Adrenal gland (tissue), 12 donors: ENCODE data around the gene SH3GLB2. TPM values are rescaled to one million over a fixed set of nuclear protein-coding genes. Genes with fewer than 3 reads are reported as not detected.

Experiments
- DNase-seq, 7 donors: peaks; one replicate each; pipeline ENCODE4 v3.0.0-alpha.2; 2019 to 2020
- H3K27ac ChIP-seq, 5 donors: fragments of 200-600 bp; sonication (generic) in 4 of 5; 1 replicate in 3 of 5; 2 replicates in 2 of 5; pipeline versions ENCODE4 v1.5.1 to v1.8.0; 2016 to 2020; ENCODE audit warnings: mild to moderate bottlenecking in 1 of 5
- H3K27me3 ChIP-seq: fragments of 200-600 bp; 2 replicates; pipeline ENCODE4 v1.8.0; 2021
- H3K36me3 ChIP-seq, 2 donors: fragments of 200-600 bp; replicated peaks in 1 of 2; 1 replicate in 1 of 2; 2 replicates in 1 of 2; pipeline versions ENCODE4 v1.5.1 to v1.8.0; 2018 to 2022
- H3K4me1 ChIP-seq, 2 donors: fragments of 200-600 bp; replicated peaks in 1 of 2; 1 replicate in 1 of 2; 2 replicates in 1 of 2; pipeline versions ENCODE4 v1.5.1 to v1.8.0; 2018 to 2021
- H3K4me3 ChIP-seq, 4 donors: fragments of 200-600 bp; sonication (generic) in 3 of 4; one replicate each; pipeline ENCODE4 v1.5.1; 2016 to 2018
- H3K9me3 ChIP-seq, 3 donors: fragments of 200-600 bp; sonication (generic) in 1 of 3; replicated peaks in 1 of 3; 1 replicate in 2 of 3; 2 replicates in 1 of 3; pipeline versions ENCODE4 v1.5.1 to v1.8.0; 2016 to 2021
- CTCF ChIP-seq, 6 experiments: fragments of 450-650 bp in 4 of 6; fragments of 200-600 bp in 2 of 6; sonication (generic) in 1 of 6; IDR thresholded peaks; 1 replicate in 5 of 6; 2 replicates in 1 of 6; pipeline versions ENCODE4 v1.5.1 to v1.8.0; 2016 to 2021; ENCODE audit warnings: antibody characterized with exemption in 6 of 6, mild to moderate bottlenecking in 2 of 6, moderate library complexity in 1 of 6
- POLR2A ChIP-seq, 2 donors: fragments of 450-650 bp; IDR thresholded peaks; one replicate each; pipeline ENCODE4 v1.6.1; 2017; ENCODE audit warnings: antibody characterized with exemption in 2 of 2, mild to moderate bottlenecking in 2 of 2, moderate library complexity in 1 of 2
- WGBS, 4 donors: extraction: QIAGEN DNeasy Blood & Tissue Kit in 2 of 4; methylation state at CpG; one replicate each; pipeline versions ENCODE4 v1.1.5 to v1.1.7; 2013 to 2017; 5-methylcytosine and 5-hydroxymethylcytosine counted together
- intact Hi-C, 2 donors: fragments of 100-400 bp; cut with DNase I; formaldehyde crosslinking; loops; one replicate each; pipeline versions ENCODE4 v1.14.1 to v1.15.0; 2022 to 2023
- polyA plus RNA-seq, 3 donors: library from polyadenylated mRNA; stranded (reverse); fragments of 200-250 nt in 2 of 3; fragments of 350-450 nt in 1 of 3; fragmentation: Illumina TruSeq in 1 of 3; extraction: RNeasy Lipid Tissue Mini Kit (QIAGEN cat#74804) in 1 of 3; gene quantifications; one replicate each; pipeline ENCODE4 v1.2.3, GENCODE V29; 2013 to 2014
- total RNA-seq, 9 donors: library from RNA; depleted of rRNA in 4 of 9; stranded (reverse); fragments of >200 nt in 4 of 9; fragments of 120-200 nt in 1 of 9; fragmentation: NEBNext Ultra II Directional in 1 of 9; extraction: Animal tissue kit (Norgen Biotek cat#: 25700) in 1 of 9; gene quantifications; one replicate each; pipeline versions ENCODE4 v1.1.0 to v1.2.4, GENCODE V29; 2013 to 2023
- donor health status: healthy with polysubstance abuse.
- donor health status: Bipolar disorder and iron deficiency.
- donor health status: DM: yes; HTN: yes; CAD: no.
- donor health status: DM: no; HTN: no; CAD: no.
- donor health status: DM: no; HTN: no; CAD: no.
- donor health status: DM: yes; HTN: yes; CAD: no.

SH3GLB2 gene
- total and polyA plus RNA-seq, 12 donors = 26.1 to 301 (median 112) TPM

GRCh38 chr9:129026442-129027223 lies 1.5 kb downstream of the SH3GLB2 start:
- intact Hi-C loops = no loop called here
- Histone ChIP-seq H3K4me3 (peak overlapping the region in 1 of 4 donors; percentile 91), H3K9me3 (no peaks in the 10 kb centered on the region), H3K4me1 (peaks cover 24 to 46% of the 10 kb centered on the region in 2 donors), H3K36me3 (no peaks in the 10 kb centered on the region), H3K27me3 (no peaks in the 10 kb centered on the region), H3K27ac (peak overlapping the region in 3 of 5 donors; percentile 42 to 87 (median 63))
- 45 to 56% (median 54%) methylated on average over 10 to 17 of the region's 17 CpGs for WGBS, 4 donors
- TF ChIP-seq POLR2A (IDR thresholded peaks at IDR 0.05) (no peak), CTCF (IDR thresholded peaks at IDR 0.05) (no peak)
- peak in 1 of 7 donors; percentile 32 for DNase-seq

GRCh38 chr9:129023908-129024233 lies 4.3 kb downstream of the SH3GLB2 start:
- TF ChIP-seq POLR2A (IDR thresholded peaks at IDR 0.05) (no peak), CTCF (IDR thresholded peaks at IDR 0.05) (no peak)
- Histone ChIP-seq H3K4me3 (no peak overlapping the region), H3K9me3 (no peaks in the 10 kb centered on the region), H3K4me1 (peaks cover 24 to 41% of the 10 kb centered on the region in 2 donors), H3K36me3 (peaks cover 0 to 4% of the 10 kb centered on the region in 2 donors), H3K27me3 (no peaks in the 10 kb centered on the region), H3K27ac (peak overlapping the region in 3 of 5 donors; percentile 62 to 78 (median 72))
- intact Hi-C loops = no loop called here
- no peak for DNase-seq
- WGBS, 4 donors = 43 to 51% (median 46%) methylated on average over 4 of the region's 4 CpGs

GRCh38 chr9:129023036-129023907 lies 4.9 kb downstream of the SH3GLB2 start:
- Histone ChIP-seq H3K27ac (peak overlapping the region in 3 of 5 donors; percentile 62 to 78 (median 72)), H3K27me3 (no peaks in the 10 kb centered on the region), H3K36me3 (peaks cover 0 to 4% of the 10 kb centered on the region in 2 donors), H3K9me3 (no peaks in the 10 kb centered on the region), H3K4me3 (no peak overlapping the region), H3K4me1 (peaks cover 24 to 38% of the 10 kb centered on the region in 2 donors)
- intact Hi-C loops = no loop called here
- DNase-seq = peak; percentile 82 to 93 (median 89)
- TF ChIP-seq CTCF (IDR thresholded peaks at IDR 0.05) = no peak
- peak in 1 of 2 donors; percentile 47 for TF ChIP-seq POLR2A (IDR thresholded peaks at IDR 0.05)
- WGBS, 4 donors = 62 to 68% (median 63%) methylated on average over 12 to 16 of the region's 16 CpGs

- no peak overlapping the region for H3K4me3 ChIP-seq
- H3K36me3 ChIP-seq = peaks cover 0 to 4% of the 10 kb centered on the region in 2 donors
- no peak for DNase-seq
- WGBS, 4 donors = 64 to 75% (median 70%) methylated on average over 9 of the region's 9 CpGs
- peak overlapping the region in 4 of 5 donors; percentile 39 to 78 (median 68) for H3K27ac ChIP-seq
- no peaks in the 10 kb centered on the region for H3K27me3 ChIP-seq
- peaks cover 20 to 34% of the 10 kb centered on the region in 2 donors for H3K4me1 ChIP-seq
- H3K9me3 ChIP-seq = no peaks in the 10 kb centered on the region
- intact Hi-C loops = no loop called here
- no peak for TF ChIP-seq CTCF (IDR thresholded peaks at IDR 0.05)
Measured at GRCh38 chr9:129022037-129022436, 6.1 kb downstream of the SH3GLB2 start.
